Body of pancreas (tissue), 4 donors: ENCODE data around the gene SETDB2.

Source experiments
- POLR2A ChIP-seq, 3 donors: fragments of 450-650 bp; IDR thresholded peaks; one replicate each; pipeline ENCODE4 v1.6.1; 2016; ENCODE audit warnings: antibody characterized with exemption in 3 of 3, mild to moderate bottlenecking in 2 of 3
- TF ChIP-seq, protein P1 (sequence below), 7 experiments: fragments of 450-650 bp in 4 of 7; fragments of 200-600 bp in 3 of 7; sonication (generic) in 3 of 7; IDR thresholded peaks; one replicate each; pipeline ENCODE4 v1.5.1; 2016 to 2019; ENCODE audit warnings: antibody characterized with exemption in 7 of 7

DNA sequence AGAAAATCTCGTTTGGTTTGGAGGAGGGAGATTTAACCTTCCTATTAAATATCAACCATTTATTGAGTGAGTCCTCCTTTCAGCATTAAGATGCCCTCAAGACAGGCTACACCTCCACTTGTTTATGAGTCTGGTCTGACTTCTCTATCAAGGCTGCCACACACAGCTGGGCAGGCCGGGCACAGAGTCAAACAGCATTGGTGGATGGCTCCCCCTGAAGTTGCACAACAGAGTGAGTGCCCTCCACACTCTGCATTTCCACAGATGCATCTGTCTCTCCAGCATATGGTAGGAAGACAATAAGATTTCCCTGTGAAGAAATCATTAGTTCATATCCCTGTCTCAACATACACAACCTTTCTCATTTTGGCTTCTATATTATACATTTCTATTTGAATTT, 83.0 kb downstream of the SETDB2 start:
- TF ChIP-seq POLR2A (IDR thresholded peaks at IDR 0.05): no peak
- TF ChIP-seq, protein P1, sequence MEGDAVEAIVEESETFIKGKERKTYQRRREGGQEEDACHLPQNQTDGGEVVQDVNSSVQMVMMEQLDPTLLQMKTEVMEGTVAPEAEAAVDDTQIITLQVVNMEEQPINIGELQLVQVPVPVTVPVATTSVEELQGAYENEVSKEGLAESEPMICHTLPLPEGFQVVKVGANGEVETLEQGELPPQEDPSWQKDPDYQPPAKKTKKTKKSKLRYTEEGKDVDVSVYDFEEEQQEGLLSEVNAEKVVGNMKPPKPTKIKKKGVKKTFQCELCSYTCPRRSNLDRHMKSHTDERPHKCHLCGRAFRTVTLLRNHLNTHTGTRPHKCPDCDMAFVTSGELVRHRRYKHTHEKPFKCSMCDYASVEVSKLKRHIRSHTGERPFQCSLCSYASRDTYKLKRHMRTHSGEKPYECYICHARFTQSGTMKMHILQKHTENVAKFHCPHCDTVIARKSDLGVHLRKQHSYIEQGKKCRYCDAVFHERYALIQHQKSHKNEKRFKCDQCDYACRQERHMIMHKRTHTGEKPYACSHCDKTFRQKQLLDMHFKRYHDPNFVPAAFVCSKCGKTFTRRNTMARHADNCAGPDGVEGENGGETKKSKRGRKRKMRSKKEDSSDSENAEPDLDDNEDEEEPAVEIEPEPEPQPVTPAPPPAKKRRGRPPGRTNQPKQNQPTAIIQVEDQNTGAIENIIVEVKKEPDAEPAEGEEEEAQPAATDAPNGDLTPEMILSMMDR (IDR thresholded peaks at IDR 0.05): no peak
